ENCODE results near the gene ACTL10.

DNA sequence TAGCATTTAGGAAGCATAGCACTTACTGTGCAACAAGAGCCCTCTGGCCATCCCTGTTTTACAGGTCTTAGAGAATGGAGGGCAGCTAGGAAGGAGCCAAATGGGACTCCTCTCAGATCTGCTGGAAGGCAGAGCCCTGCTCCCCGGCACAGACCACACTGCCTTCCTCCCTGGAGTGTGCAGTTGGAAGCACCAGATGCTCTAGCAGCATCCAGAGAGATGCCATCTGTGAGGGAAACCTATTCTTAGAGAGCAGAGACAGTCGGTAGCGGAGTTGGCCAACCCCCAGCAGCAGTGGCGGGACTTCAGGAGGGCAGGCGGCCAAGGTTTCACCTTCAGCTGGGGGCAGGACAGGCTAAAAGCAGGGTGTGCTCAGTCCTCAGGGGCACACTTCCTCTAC is 36.1 kb downstream of the ACTL10 start:
- TF ChIP-seq, protein P1, sequence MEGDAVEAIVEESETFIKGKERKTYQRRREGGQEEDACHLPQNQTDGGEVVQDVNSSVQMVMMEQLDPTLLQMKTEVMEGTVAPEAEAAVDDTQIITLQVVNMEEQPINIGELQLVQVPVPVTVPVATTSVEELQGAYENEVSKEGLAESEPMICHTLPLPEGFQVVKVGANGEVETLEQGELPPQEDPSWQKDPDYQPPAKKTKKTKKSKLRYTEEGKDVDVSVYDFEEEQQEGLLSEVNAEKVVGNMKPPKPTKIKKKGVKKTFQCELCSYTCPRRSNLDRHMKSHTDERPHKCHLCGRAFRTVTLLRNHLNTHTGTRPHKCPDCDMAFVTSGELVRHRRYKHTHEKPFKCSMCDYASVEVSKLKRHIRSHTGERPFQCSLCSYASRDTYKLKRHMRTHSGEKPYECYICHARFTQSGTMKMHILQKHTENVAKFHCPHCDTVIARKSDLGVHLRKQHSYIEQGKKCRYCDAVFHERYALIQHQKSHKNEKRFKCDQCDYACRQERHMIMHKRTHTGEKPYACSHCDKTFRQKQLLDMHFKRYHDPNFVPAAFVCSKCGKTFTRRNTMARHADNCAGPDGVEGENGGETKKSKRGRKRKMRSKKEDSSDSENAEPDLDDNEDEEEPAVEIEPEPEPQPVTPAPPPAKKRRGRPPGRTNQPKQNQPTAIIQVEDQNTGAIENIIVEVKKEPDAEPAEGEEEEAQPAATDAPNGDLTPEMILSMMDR (IDR thresholded peaks at IDR 0.05): no peak
- TF ChIP-seq POLR2A (IDR thresholded peaks at IDR 0.05): no peak
